GM19193 (cell line): ENCODE results near the gene TSPAN2.

ENCODE experiments used
- POLR2A ChIP-seq: IDR thresholded peaks from 4 replicates; pipeline ENCODE4 v1.6.1; 2011; ENCODE audit not compliant: insufficient read depth, insufficient read length; ENCODE audit errors: extremely low read depth

TSPAN2 gene

GRCh38 chr1:115090186-115090490, 835 bp upstream of the TSPAN2 start:
- no peak for TF ChIP-seq POLR2A

- no peak for TF ChIP-seq POLR2A
Measured at GRCh38 chr1:115088871-115089419, 358 bp downstream of the TSPAN2 start.

GRCh38 chr1:115088115-115088778, 1.1 kb downstream of the TSPAN2 start:
- no peak for TF ChIP-seq POLR2A

GRCh38 chr1:115086176-115086830, 3.0 kb downstream of the TSPAN2 start:
- TF ChIP-seq POLR2A: no peak

- TF ChIP-seq POLR2A: no peak
Measured at GRCh38 chr1:115084902-115085511, 4.3 kb downstream of the TSPAN2 start.

- no peak for TF ChIP-seq POLR2A
Measured at GRCh38 chr1:115082949-115083348, 6.4 kb downstream of the TSPAN2 start.

GRCh38 chr1:115078708-115079107, 10.6 kb downstream of the TSPAN2 start:
- TF ChIP-seq POLR2A: no peak

GRCh38 chr1:115077984-115078330, 11.3 kb downstream of the TSPAN2 start:
- TF ChIP-seq POLR2A: no peak

GRCh38 chr1:115077286-115077983, 11.9 kb downstream of the TSPAN2 start:
- no peak for TF ChIP-seq POLR2A

GRCh38 chr1:115076384-115076915, 12.9 kb downstream of the TSPAN2 start:
- no peak for TF ChIP-seq POLR2A

GRCh38 chr1:115074839-115075534, 14.3 kb downstream of the TSPAN2 start:
- TF ChIP-seq POLR2A: no peak

GRCh38 chr1:115073298-115074087, 15.8 kb downstream of the TSPAN2 start:
- TF ChIP-seq POLR2A: no peak

GRCh38 chr1:115071012-115071664, 18.2 kb downstream of the TSPAN2 start:
- TF ChIP-seq POLR2A: no peak
